ENCODE measurements around the gene PCDHA2. TPM values are rescaled to one million over a fixed set of nuclear protein-coding genes. Genes with fewer than 3 reads are reported as not detected.

PCDHA2 gene
- not detected for polyA plus RNA-seq (2013)

- Histone ChIP-seq H3K27ac (ENCODE audit: insufficient read depth in 1 of 2, low read depth in 1 of 2, low read length in 2 of 2, poor library complexity in 1 of 2, severe bottlenecking in 2 of 2) (no peak within 1 kb of the TSS), H3K9me3 (ENCODE audit: control extremely low read depth in 1 of 5, control insufficient read depth in 4 of 5, insufficient read depth in 2 of 5, low read depth in 1 of 5, low read length in 4 of 5) (peaks cover 19 to 56% (median 29%) of the 10 kb centered on the region in 5 experiments), H3K4me1 (ENCODE audit: control extremely low read depth in 1 of 4, control insufficient read depth in 4 of 4, insufficient read depth in 4 of 4, low read length in 3 of 4) (no peaks in the 10 kb centered on the region), H3K4me3 (ENCODE audit: control insufficient read depth in 1 of 7, extremely low read depth in 1 of 7, insufficient read depth in 4 of 7, low read depth in 2 of 7, low read length in 6 of 7) (no peak within 1 kb of the TSS), H3K36me3 (ENCODE audit: control insufficient read depth in 4 of 4, insufficient read depth in 4 of 4, low read length in 3 of 4) (no peaks in the 10 kb centered on the region), H3K27me3 (replicated peaks in 2 of 5; ENCODE audit: control insufficient read depth in 4 of 5, insufficient read depth in 5 of 5, low read length in 4 of 5) (peaks cover 2 to 25% (median 3%) of the 10 kb centered on the region in 5 experiments)
- no peak for DNase-seq
- ChIA-PET POLR2A (no interaction called here), CTCF (no interaction called here)
- 20% methylated on average over 25 of the region's 27 CpGs for WGBS (ENCODE audit: insufficient coverage)
Observed at GRCh38 chr5:140794595-140795258, at the start of gene PCDHA2. Gene PCDHA2, plus strand, starts transcription at chr5:140794852.

- H3K4me1 ChIP-seq (ENCODE audit: control extremely low read depth in 1 of 4, control insufficient read depth in 4 of 4, insufficient read depth in 4 of 4, low read length in 3 of 4) = no peaks in the 10 kb centered on the region
- H3K27me3 ChIP-seq (replicated peaks in 2 of 5; ENCODE audit: control insufficient read depth in 4 of 5, insufficient read depth in 5 of 5, low read length in 4 of 5) = no peaks in the 10 kb centered on the region
- H3K27ac ChIP-seq (ENCODE audit: insufficient read depth in 1 of 2, low read depth in 1 of 2, low read length in 2 of 2, poor library complexity in 1 of 2, severe bottlenecking in 2 of 2) = no peak overlapping the region
- ChIA-PET POLR2A (no interaction called here), CTCF (no interaction called here)
- no peak overlapping the region for H3K4me3 ChIP-seq (ENCODE audit: control insufficient read depth in 1 of 7, extremely low read depth in 1 of 7, insufficient read depth in 4 of 7, low read depth in 2 of 7, low read length in 6 of 7)
- H3K9me3 ChIP-seq (ENCODE audit: control extremely low read depth in 1 of 5, control insufficient read depth in 4 of 5, insufficient read depth in 2 of 5, low read depth in 1 of 5, low read length in 4 of 5) = peaks cover 0 to 55% (median 19%) of the 10 kb centered on the region in 5 experiments
- DNase-seq = no peak
- no peaks in the 10 kb centered on the region for H3K36me3 ChIP-seq (ENCODE audit: control insufficient read depth in 4 of 4, insufficient read depth in 4 of 4, low read length in 3 of 4)
- 84% methylated on average over 3 of the region's 5 CpGs for WGBS (ENCODE audit: insufficient coverage)
Observed at GRCh38 chr5:140753561-140753960, 41.1 kb upstream of the PCDHA2 start.

GRCh38 chr5:140764177-140764973 lies 30.3 kb upstream of the PCDHA2 start:
- no peak overlapping the region for H3K4me3 ChIP-seq (ENCODE audit: control insufficient read depth in 1 of 7, extremely low read depth in 1 of 7, insufficient read depth in 4 of 7, low read depth in 2 of 7, low read length in 6 of 7)
- no peak overlapping the region for H3K27ac ChIP-seq (ENCODE audit: insufficient read depth in 1 of 2, low read depth in 1 of 2, low read length in 2 of 2, poor library complexity in 1 of 2, severe bottlenecking in 2 of 2)
- H3K9me3 ChIP-seq (ENCODE audit: control extremely low read depth in 1 of 5, control insufficient read depth in 4 of 5, insufficient read depth in 2 of 5, low read depth in 1 of 5, low read length in 4 of 5) = peaks cover 12 to 81% (median 39%) of the 10 kb centered on the region in 5 experiments
- no peak for DNase-seq
- CTCF ChIA-PET = no interaction called here
- no CpG with 5 or more reads among the region's 2 CpGs for WGBS (ENCODE audit: insufficient coverage)
- no peaks in the 10 kb centered on the region for H3K27me3 ChIP-seq (replicated peaks in 2 of 5; ENCODE audit: control insufficient read depth in 4 of 5, insufficient read depth in 5 of 5, low read length in 4 of 5)
- no peaks in the 10 kb centered on the region for H3K4me1 ChIP-seq (ENCODE audit: control extremely low read depth in 1 of 4, control insufficient read depth in 4 of 4, insufficient read depth in 4 of 4, low read length in 3 of 4)
- H3K36me3 ChIP-seq (ENCODE audit: control insufficient read depth in 4 of 4, insufficient read depth in 4 of 4, low read length in 3 of 4) = no peaks in the 10 kb centered on the region
- POLR2A ChIA-PET = no interaction called here

- Histone ChIP-seq H3K9me3 (ENCODE audit: control extremely low read depth in 1 of 5, control insufficient read depth in 4 of 5, insufficient read depth in 2 of 5, low read depth in 1 of 5, low read length in 4 of 5) (peaks cover 21 to 83% (median 42%) of the 10 kb centered on the region in 5 experiments), H3K4me1 (ENCODE audit: control extremely low read depth in 1 of 4, control insufficient read depth in 4 of 4, insufficient read depth in 4 of 4, low read length in 3 of 4) (no peaks in the 10 kb centered on the region), H3K4me3 (ENCODE audit: control insufficient read depth in 1 of 7, extremely low read depth in 1 of 7, insufficient read depth in 4 of 7, low read depth in 2 of 7, low read length in 6 of 7) (no peak overlapping the region), H3K27me3 (replicated peaks in 2 of 5; ENCODE audit: control insufficient read depth in 4 of 5, insufficient read depth in 5 of 5, low read length in 4 of 5) (no peaks in the 10 kb centered on the region), H3K36me3 (ENCODE audit: control insufficient read depth in 4 of 4, insufficient read depth in 4 of 4, low read length in 3 of 4) (no peaks in the 10 kb centered on the region), H3K27ac (ENCODE audit: insufficient read depth in 1 of 2, low read depth in 1 of 2, low read length in 2 of 2, poor library complexity in 1 of 2, severe bottlenecking in 2 of 2) (no peak overlapping the region)
- WGBS (ENCODE audit: insufficient coverage) = no CpG with 5 or more reads among the region's 4 CpGs
- no peak for DNase-seq
- ChIA-PET CTCF (no interaction called here), POLR2A (no interaction called here)
Observed at GRCh38 chr5:140767444-140767843, 27.2 kb upstream of the PCDHA2 start.

- Histone ChIP-seq H3K4me3 (ENCODE audit: control insufficient read depth in 1 of 7, extremely low read depth in 1 of 7, insufficient read depth in 4 of 7, low read depth in 2 of 7, low read length in 6 of 7) (no peak overlapping the region), H3K4me1 (ENCODE audit: control extremely low read depth in 1 of 4, control insufficient read depth in 4 of 4, insufficient read depth in 4 of 4, low read length in 3 of 4) (no peaks in the 10 kb centered on the region), H3K27me3 (replicated peaks in 2 of 5; ENCODE audit: control insufficient read depth in 4 of 5, insufficient read depth in 5 of 5, low read length in 4 of 5) (peaks cover 0 to 3% (median 0%) of the 10 kb centered on the region in 5 experiments), H3K9me3 (ENCODE audit: control extremely low read depth in 1 of 5, control insufficient read depth in 4 of 5, insufficient read depth in 2 of 5, low read depth in 1 of 5, low read length in 4 of 5) (peaks cover 2 to 62% (median 31%) of the 10 kb centered on the region in 5 experiments), H3K36me3 (ENCODE audit: control insufficient read depth in 4 of 4, insufficient read depth in 4 of 4, low read length in 3 of 4) (no peaks in the 10 kb centered on the region), H3K27ac (ENCODE audit: insufficient read depth in 1 of 2, low read depth in 1 of 2, low read length in 2 of 2, poor library complexity in 1 of 2, severe bottlenecking in 2 of 2) (no peak overlapping the region)
- WGBS (ENCODE audit: insufficient coverage) = no CpG with 5 or more reads among the region's 1 CpG
- POLR2A ChIA-PET = no interaction called here
- no peak for DNase-seq
- CTCF ChIA-PET = no interaction called here
Observed at GRCh38 chr5:140780512-140780911, 14.1 kb upstream of the PCDHA2 start.

- H3K27ac ChIP-seq (ENCODE audit: insufficient read depth in 1 of 2, low read depth in 1 of 2, low read length in 2 of 2, poor library complexity in 1 of 2, severe bottlenecking in 2 of 2) = no peak within 1 kb of the TSS
- peaks cover 10 to 38% (median 18%) of the 10 kb centered on the region in 5 experiments for H3K27me3 ChIP-seq (replicated peaks in 2 of 5; ENCODE audit: control insufficient read depth in 4 of 5, insufficient read depth in 5 of 5, low read length in 4 of 5)
- peak within 1 kb of the TSS in 1 of 7 experiments; percentile 41 for H3K4me3 ChIP-seq (ENCODE audit: control insufficient read depth in 1 of 7, extremely low read depth in 1 of 7, insufficient read depth in 4 of 7, low read depth in 2 of 7, low read length in 6 of 7)
- CTCF ChIA-PET = no interaction called here
- no peaks in the 10 kb centered on the region for H3K4me1 ChIP-seq (ENCODE audit: control extremely low read depth in 1 of 4, control insufficient read depth in 4 of 4, insufficient read depth in 4 of 4, low read length in 3 of 4)
- 18% methylated on average over 27 of the region's 29 CpGs for WGBS (ENCODE audit: insufficient coverage)
- DNase-seq = peak in 2 of 3 donors; percentile 7 to 8
- POLR2A ChIA-PET = no interaction called here
- peaks cover 6 to 77% (median 49%) of the 10 kb centered on the region in 5 experiments for H3K9me3 ChIP-seq (ENCODE audit: control extremely low read depth in 1 of 5, control insufficient read depth in 4 of 5, insufficient read depth in 2 of 5, low read depth in 1 of 5, low read length in 4 of 5)
- peaks cover 0 to 2% (median 0%) of the 10 kb centered on the region in 4 experiments for H3K36me3 ChIP-seq (ENCODE audit: control insufficient read depth in 4 of 4, insufficient read depth in 4 of 4, low read length in 3 of 4)
Observed at GRCh38 chr5:140785905-140786686, 8.6 kb upstream of the PCDHA2 start, which contains the start of gene PCDHA1. Gene PCDHA1, plus strand, starts transcription at chr5:140786140.
